GM12878 (cell line): ENCODE results near the gene LTB4R. TPM values are rescaled to one million over a fixed set of nuclear protein-coding genes. Genes with fewer than 3 reads are reported as not detected.

Experiments used
- EED ChIP-seq: sonication (generic); IDR thresholded peaks from 2 replicates; pipeline ENCODE4 v1.6.1; 2016; ENCODE audit warnings: antibody characterized with exemption, low read depth
- EP300 ChIP-seq, 2 experiments: fragments of 150-350 bp in 1 of 2; IDR thresholded peaks; 2 replicates each; pipeline ENCODE4 v1.6.1; 2011 to 2012; ENCODE audit warnings: low read depth in 2 of 2, low read length in 2 of 2, borderline replicate concordance in 1 of 2, improper control_type of control experiment in 1 of 2, inconsistent platforms in 1 of 2; ENCODE audit not compliant: control insufficient read depth in 1 of 2
- HDAC2 ChIP-seq: fragments of 200-600 bp; sonication (generic); IDR thresholded peaks from 2 replicates; pipeline ENCODE4 v1.6.1; 2017
- IKZF1 ChIP-seq: fragments of 450-650 bp; conservative IDR thresholded peaks from 2 replicates; pipeline ENCODE4 v1.6.1; 2017; ENCODE audit warnings: antibody characterized with exemption, mild to moderate bottlenecking
- NBN ChIP-seq: fragments of 450-650 bp; IDR thresholded peaks from 2 replicates; pipeline ENCODE4 v1.6.1; 2016
- NFYB ChIP-seq: IDR thresholded peaks from 2 replicates; pipeline ENCODE4 v1.6.1; 2011; ENCODE audit warnings: low read depth, mild to moderate bottlenecking, low read length, improper control_type of control experiment, moderate library complexity; ENCODE audit not compliant: insufficient read depth
- NRF1 ChIP-seq: conservative IDR thresholded peaks from 2 replicates; pipeline ENCODE4 v1.6.1; 2011; ENCODE audit warnings: mild to moderate bottlenecking, low read depth, low read length, improper control_type of control experiment
- POU2F2 ChIP-seq: IDR thresholded peaks from 3 replicates; pipeline ENCODE4 v1.6.1; 2011; ENCODE audit warnings: low read depth, mild to moderate bottlenecking, low read length, borderline replicate concordance
- REST ChIP-seq: IDR thresholded peaks from 2 replicates; pipeline ENCODE4 v1.6.1; 2012; ENCODE audit warnings: mild to moderate bottlenecking, low read depth, low read length
- SREBF2 ChIP-seq: IDR thresholded peaks from 2 replicates; pipeline ENCODE4 v1.6.1; 2012; ENCODE audit warnings: mild to moderate bottlenecking, low read length
- ZBTB40 ChIP-seq: fragments of 450-650 bp; IDR thresholded peaks from 2 replicates; pipeline ENCODE4 v1.6.1; 2016; ENCODE audit warnings: mild to moderate bottlenecking, moderate library complexity, borderline replicate concordance
- polyA plus RNA-seq, 11 experiments: library from polyadenylated mRNA; depleted of rRNA in 4 of 11; unstranded in 6 of 11; stranded (reverse) in 5 of 11; fragments of >200 nt; fragmentation: Nextera tagmentation in 4 of 11; fragmentation: Illumina TruSeq in 1 of 11; extraction: Ambion mirVana in 4 of 11; extraction: Trizol in 1 of 11; gene quantifications; 1 replicate in 1 of 11; 2 replicates in 10 of 11; pipeline versions ENCODE4 v1.2.1 to v1.2.3, GENCODE V29; 2011 to 2016; ENCODE audit warnings: inconsistent platforms in 2 of 11, missing spikeins in 2 of 11, low read depth in 1 of 11
- total RNA-seq, 4 experiments: library from RNA; depleted of rRNA in 3 of 4; stranded (reverse); fragments of >200 nt in 3 of 4; fragmentation: Illumina TruSeq in 1 of 4; extraction: Trizol in 1 of 4; gene quantifications; 2 replicates each; pipeline versions ENCODE4 v1.2.1 to v1.2.3, GENCODE V29; 2013 to 2021

Gene LTB4R
- total and polyA plus RNA-seq, 10 of the 15 experiments (the other 5 are each of a cell fraction or from before 2014, with no cell fraction given): 1.2 to 14.0 (median 4.0) TPM

GRCh38 chr14:24348186-24348585 is 36.9 kb downstream of the LTB4R start (continued):
- TF ChIP-seq NBN (no peak), NRF1 (no peak), EP300 (IDR thresholded peaks at IDR 0.05; ENCODE audit: borderline replicate concordance in 1 of 2, control insufficient read depth in 1 of 2, low read depth in 2 of 2, low read length in 2 of 2) (no peak), IKZF1 (no peak), NFYB (no peak), POU2F2 (no peak), ZBTB40 (no peak), EED (no peak), HDAC2 (no peak), SREBF2 (no peak), REST (no peak)
- TF ChIP-seq, all 136 proteins: peak for 0
